ENCODE data around the gene UMAD1.

GRCh38 chr7:7897949-7898515, 257.5 kb downstream of the UMAD1 start:
- TF ChIP-seq PATZ1 (CRISPR knock-in tag; IDR thresholded peaks at IDR 0.05; ENCODE audit: borderline replicate concordance) (no peak), ISL1 (CRISPR knock-in tag; IDR thresholded peaks at IDR 0.05) (no peak), CREB5 (CRISPR knock-in tag; IDR thresholded peaks at IDR 0.05; ENCODE audit: low read depth) (no peak), PPARA (CRISPR knock-in tag; IDR thresholded peaks at IDR 0.05; ENCODE audit: borderline replicate concordance) (no peak), RARB (CRISPR knock-in tag; IDR thresholded peaks at IDR 0.05) (no peak), GLIS3 (CRISPR knock-in tag; IDR thresholded peaks at IDR 0.05) (no peak), ZNF8 (CRISPR knock-in tag; IDR thresholded peaks at IDR 0.05) (no peak), CSRNP3 (CRISPR knock-in tag; IDR thresholded peaks at IDR 0.05) (no peak), ZNF70 (CRISPR knock-in tag; IDR thresholded peaks at IDR 0.05) (no peak), ZFP30 (CRISPR knock-in tag; IDR thresholded peaks at IDR 0.05) (no peak), TSHZ2 (CRISPR knock-in tag; IDR thresholded peaks at IDR 0.05) (no peak), OSR1 (CRISPR knock-in tag; IDR thresholded peaks at IDR 0.05) (no peak), ESRRG (CRISPR knock-in tag; IDR thresholded peaks at IDR 0.05) (no peak)

Measured in SK-N-SH treated with all-trans-retinoic acid at 6 μM for 48 hours (cell line).